HCT116 (cell line): ENCODE results near the gene MBP. TPM values are rescaled to one million over a fixed set of nuclear protein-coding genes. Genes with fewer than 3 reads are reported as not detected.

Experiments used
- ATAC-seq: fragments of 200-7000 bp; cut with Tn5 transposase; 2 replicates; pipeline ENCODE4 v1.9.1; 2020; ENCODE audit warnings: mild to moderate bottlenecking, moderate library complexity
- BruUV-seq: library from RNA; stranded (reverse); fragments of 400-500 nt; replicated peaks from 2 replicates; lab custom pipeline; 2021; lab: Mats Ljungman, UMichigan
- CTCF ChIA-PET: fragments of 300-600 bp; sonication (Branson Sonifier 250); formaldehyde crosslinking; loops from one replicate; lab custom pipeline; 2021; ENCODE audit warnings: antibody characterized with exemption; lab: Charles Lee
- POLR2A ChIA-PET: fragments of 300-600, 350-600 bp; sonication (Branson Sonifier 250); formaldehyde crosslinking; loops from one replicate; lab custom pipeline; 2021; ENCODE audit warnings: antibody characterized with exemption; lab: Charles Lee
- RAD21 ChIA-PET, 2 experiments: fragments of 300-600 bp; sonication (Branson Sonifier 250); formaldehyde crosslinking; loops; one replicate each; lab custom pipeline; 2023; ENCODE audit warnings: low total read pairs in 2 of 2; ENCODE audit not compliant: uncharacterized antibody in 2 of 2, unreplicated experiment in 2 of 2, low non-redundant PET in 1 of 2; lab: Charles Lee
- DNase-seq: peaks from one replicate; pipeline ENCODE4 v3.0.0-alpha.2; 2010; ENCODE audit warnings: low read depth, low spot score
- H2AFZ ChIP-seq: fragments of 200-600 bp; shearing (Covaris generic), sonication (generic); 2 replicates; pipeline ENCODE4 v1.6.1; 2017; ENCODE audit warnings: low read depth, mixed run types, mixed read lengths, antibody characterized with exemption, low read length; ENCODE audit not compliant: poor library complexity, severe bottlenecking
- H3K27ac ChIP-seq: 2 replicates; pipeline ENCODE4 v1.5.1; 2012; ENCODE audit warnings: low read depth, low read length
- H3K27me3 ChIP-seq: fragments of 200-600 bp; sonication (generic); 2 replicates; pipeline ENCODE4 v1.6.1; 2016; ENCODE audit warnings: mixed run types, low read length, mixed read lengths; ENCODE audit not compliant: insufficient read depth
- H3K36me3 ChIP-seq, 2 experiments: fragments of 200-500 bp in 1 of 2; fragments of 200-600 bp in 1 of 2; sonication (Bioruptor generic) in 1 of 2; sonication (generic) in 1 of 2; 2 replicates each; pipeline versions ENCODE4 v1.5.1 to v1.6.1; 2014 to 2016; ENCODE audit warnings: low read length in 2 of 2, inconsistent platforms in 1 of 2, mixed read lengths in 1 of 2, mixed run types in 1 of 2; ENCODE audit not compliant: insufficient read depth in 2 of 2, control insufficient read depth in 1 of 2
- H3K4me1 ChIP-seq, 2 experiments: fragments of 200-600 bp in 1 of 2; sonication (generic) in 1 of 2; 2 replicates each; pipeline versions ENCODE4 v1.5.1 to v1.6.1; 2012 to 2017; ENCODE audit warnings: low read length in 2 of 2, inconsistent platforms in 1 of 2, mild to moderate bottlenecking in 1 of 2, mixed read lengths in 1 of 2, mixed run types in 1 of 2, moderate library complexity in 1 of 2; ENCODE audit not compliant: insufficient read depth in 2 of 2, control insufficient read depth in 1 of 2
- H3K4me2 ChIP-seq: fragments of 200-600 bp; sonication (generic); 2 replicates; pipeline ENCODE4 v1.6.1; 2017; ENCODE audit warnings: mixed run types, low read length, mixed read lengths
- H3K4me3 ChIP-seq, 2 experiments: fragments of 200-600 bp in 1 of 2; sonication (generic) in 1 of 2; replicated peaks in 1 of 2; 2 replicates each; pipeline ENCODE4 v1.5.1; 2011 to 2016; ENCODE audit warnings: low read length in 2 of 2, control low read depth in 1 of 2, low read depth in 1 of 2, mild to moderate bottlenecking in 1 of 2, mixed read lengths in 1 of 2, mixed run types in 1 of 2
- H3K79me2 ChIP-seq: fragments of 200-600 bp; sonication (generic); 2 replicates; pipeline ENCODE4 v1.6.1; 2017; ENCODE audit warnings: mild to moderate bottlenecking, mixed run types, low read length, moderate library complexity, mixed read lengths; ENCODE audit not compliant: insufficient read depth
- H3K9ac ChIP-seq: fragments of 200-600 bp; sonication (generic); 2 replicates; pipeline ENCODE4 v1.6.1; 2016; ENCODE audit warnings: low read length, mixed read lengths
- H3K9me2 ChIP-seq: fragments of 200-600 bp; sonication (generic), shearing (Covaris generic); 2 replicates; pipeline ENCODE4 v1.6.1; 2017; ENCODE audit warnings: mixed run types, mild to moderate bottlenecking, moderate library complexity; ENCODE audit not compliant: insufficient read depth
- H3K9me3 ChIP-seq, 2 experiments: fragments of 200-500 bp in 1 of 2; fragments of 200-600 bp in 1 of 2; sonication (Bioruptor generic) in 1 of 2; sonication (generic) in 1 of 2; 2 replicates each; pipeline ENCODE4 v1.6.1; 2014 to 2017; ENCODE audit warnings: low read length in 2 of 2, mixed read lengths in 2 of 2, inconsistent platforms in 1 of 2, low read depth in 1 of 2, mild to moderate bottlenecking in 1 of 2, mixed run types in 1 of 2, moderate library complexity in 1 of 2; ENCODE audit not compliant: control insufficient read depth in 1 of 2, insufficient read depth in 1 of 2
- H4K20me1 ChIP-seq: fragments of 200-600 bp; sonication (generic), shearing (Covaris generic); 2 replicates; pipeline ENCODE4 v1.6.1; 2017; ENCODE audit warnings: mixed run types, mild to moderate bottlenecking, moderate library complexity; ENCODE audit not compliant: insufficient read depth
- ATF3 ChIP-seq: IDR thresholded peaks from 2 replicates; pipeline ENCODE4 v1.6.1; 2012
- CBX3 ChIP-seq: IDR thresholded peaks from 2 replicates; pipeline ENCODE4 v1.6.1; 2012; ENCODE audit warnings: low read depth
- CEBPB ChIP-seq: IDR thresholded peaks from 2 replicates; pipeline ENCODE4 v1.6.1; 2012; ENCODE audit warnings: low read depth
- EGR1 ChIP-seq: IDR thresholded peaks from 2 replicates; pipeline ENCODE4 v1.6.1; 2012; ENCODE audit warnings: low read depth
- EZH2 ChIP-seq: fragments of 200-600 bp; sonication (generic); IDR thresholded peaks from 2 replicates; pipeline ENCODE4 v1.6.1; 2017; ENCODE audit warnings: antibody characterized with exemption, mixed run types
- EZH2phosphoT487 ChIP-seq: fragments of 200-600 bp; IDR thresholded peaks from 2 replicates; pipeline ENCODE4 v1.6.1; 2018; ENCODE audit warnings: antibody characterized with exemption, borderline replicate concordance
- FOSL1 ChIP-seq: IDR thresholded peaks from 2 replicates; pipeline ENCODE4 v1.6.1; 2012; ENCODE audit warnings: low read depth
- JUND ChIP-seq: IDR thresholded peaks from 2 replicates; pipeline ENCODE4 v1.6.1; 2012
- MAX ChIP-seq: IDR thresholded peaks from 2 replicates; pipeline ENCODE4 v1.6.1; 2012
- POLR2A ChIP-seq: IDR thresholded peaks from 2 replicates; pipeline ENCODE4 v1.7.0; 2011; ENCODE audit warnings: borderline replicate concordance; ENCODE audit not compliant: insufficient read depth, insufficient read length; ENCODE audit errors: extremely low read depth
- REST ChIP-seq: IDR thresholded peaks from 2 replicates; pipeline ENCODE4 v1.6.1; 2012; ENCODE audit warnings: low read depth
- SIN3A ChIP-seq: IDR thresholded peaks from 2 replicates; pipeline ENCODE4 v1.6.1; 2012; ENCODE audit warnings: low read depth
- SP1 ChIP-seq: IDR thresholded peaks from 2 replicates; pipeline ENCODE4 v1.6.1; 2012; ENCODE audit warnings: low read depth
- SRF ChIP-seq: IDR thresholded peaks from 2 replicates; pipeline ENCODE4 v1.6.1; 2012; ENCODE audit warnings: low read depth
- TCF7L2 ChIP-seq: IDR thresholded peaks from 2 replicates; pipeline ENCODE4 v1.7.0; 2011; ENCODE audit warnings: borderline replicate concordance, inconsistent platforms; ENCODE audit not compliant: insufficient read depth, insufficient read length; ENCODE audit errors: extremely low read depth
- ZBTB33 ChIP-seq: IDR thresholded peaks from 2 replicates; pipeline ENCODE4 v1.6.1; 2011; ENCODE audit warnings: mild to moderate bottlenecking, low read length, moderate library complexity; ENCODE audit not compliant: insufficient replicate concordance; ENCODE audit errors: extremely low read depth
- ZFX ChIP-seq: fragments of 450-650 bp; IDR thresholded peaks from 2 replicates; pipeline ENCODE4 v1.6.1; 2017
- ZNF274 ChIP-seq: fragments of 200-500 bp; sonication (Bioruptor generic); IDR thresholded peaks from 2 replicates; pipeline ENCODE4 v1.6.1; 2014; ENCODE audit warnings: mild to moderate bottlenecking, low read depth, low read length, inconsistent platforms
- intact Hi-C: fragments of 100-400 bp; cut with micrococcal nuclease; formaldehyde crosslinking; loops from 2 replicates; pipeline ENCODE4 v1.10.0; 2022
- total RNA-seq: library from RNA; stranded (reverse); gene quantifications from one replicate; pipeline ENCODE4 v1.2.1, GENCODE V29; 2021; ENCODE audit not compliant: unreplicated experiment

The MBP gene
- total RNA-seq, 1 experiment from 2014 or later = 34.9 TPM

- peaks cover 20% of the 10 kb centered on the region; the same call in 1 of the 2 replicates for H3K79me2 ChIP-seq
- H3K4me1 ChIP-seq = peaks cover 13 to 20% of the 10 kb centered on the region in 2 experiments
- no peak for DNase-seq
- no peak overlapping the region for H2AFZ ChIP-seq
- CTCF ChIA-PET = no interaction called here
- RAD21 ChIA-PET = no interaction called here
- no peaks in the 10 kb centered on the region for H3K9me2 ChIP-seq
- no peaks in the 10 kb centered on the region for H3K27me3 ChIP-seq
- no peak for ATAC-seq
- H3K27ac ChIP-seq = no peak overlapping the region
- no peaks in the 10 kb centered on the region for H4K20me1 ChIP-seq
- intact Hi-C loops = no loop called here
- TF ChIP-seq CBX3 (no peak), SP1 (no peak), SIN3A (no peak), SRF (no peak), TCF7L2 (no peak), EGR1 (no peak), EZH2 (no peak), MAX (no peak), REST (no peak), ATF3 (no peak), JUND (no peak), CEBPB (no peak), EZH2phosphoT487 (no peak), POLR2A (no peak), FOSL1 (no peak), ZBTB33 (no peak), ZNF274 (no peak), ZFX (no peak)
- TF ChIP-seq, all 23 proteins: peak for 0
- POLR2A ChIA-PET = no interaction called here
- Histone ChIP-seq H3K4me2 (no peak overlapping the region), H3K9ac (no peak overlapping the region), H3K9me3 (no peaks in the 10 kb centered on the region), H3K36me3 (peaks cover 4 to 19% of the 10 kb centered on the region in 2 experiments; a peak in 2 of 4 replicates), H3K4me3 (no peak overlapping the region)
- BruUV-seq = no TSS peak
These were observed 36.9 kb downstream of the MBP start for GRCh38 chr18:77095391-77096371.
